MCF 10A (cell line): ENCODE measurements around the gene UBAP2L. TPM values are rescaled to one million over a fixed set of nuclear protein-coding genes. Genes with fewer than 3 reads are reported as not detected.
A peak's percentile ranks its signal among the peaks of the same experiment; 100 is the strongest.
"Not testable (repeated sequence)": the region's sequence is repeated elsewhere in the genome, so short reads cannot be mapped to it uniquely, and the experiment has no call there.

Experiments used
- BruUV-seq: library from RNA; stranded (reverse); fragments of 400-500 nt; replicated peaks from 2 replicates; lab custom pipeline; 2021; lab: Mats Ljungman, UMichigan
- CTCF ChIA-PET: fragments of 300-600 bp; sonication (Branson Sonifier 250); formaldehyde crosslinking; extraction: SDS; loops from one replicate; lab custom pipeline; 2021; ENCODE audit warnings: antibody characterized with exemption, inconsistent platforms; lab: Yijun Ruan, JAX
- POLR2A ChIA-PET: fragments of 300-600, 350-650 bp; sonication (Branson Sonifier 250); formaldehyde crosslinking; extraction: SDS; loops from one replicate; lab custom pipeline; 2020; ENCODE audit warnings: antibody characterized with exemption, inconsistent platforms; lab: Yijun Ruan, JAX
- DNase-seq: peaks from one replicate; pipeline ENCODE4 v3.0.0-alpha.2; 2018; ENCODE audit not compliant: unreplicated experiment
- H3K27ac Mint-ChIP-seq: one replicate; pipeline ENCODE4 v1.8.0; 2022; ENCODE audit warnings: mild to moderate bottlenecking, low read depth, mixed read lengths; ENCODE audit not compliant: unreplicated experiment
- H3K27me3 Mint-ChIP-seq: one replicate; pipeline ENCODE4 v1.8.0; 2022; ENCODE audit warnings: mixed read lengths; ENCODE audit not compliant: insufficient read depth, unreplicated experiment
- H3K36me3 Mint-ChIP-seq: one replicate; pipeline ENCODE4 v1.8.0; 2022; ENCODE audit warnings: mild to moderate bottlenecking, moderate library complexity, mixed read lengths; ENCODE audit not compliant: insufficient read depth, unreplicated experiment
- H3K4me1 Mint-ChIP-seq: one replicate; pipeline ENCODE4 v1.8.0; 2022; ENCODE audit warnings: mixed read lengths; ENCODE audit not compliant: insufficient read depth, unreplicated experiment
- H3K4me3 Mint-ChIP-seq: one replicate; pipeline ENCODE4 v1.8.0; 2022; ENCODE audit warnings: mild to moderate bottlenecking, moderate library complexity, mixed read lengths; ENCODE audit not compliant: unreplicated experiment
- H3K9me3 Mint-ChIP-seq: one replicate; pipeline ENCODE4 v1.8.0; 2022; ENCODE audit warnings: mixed read lengths; ENCODE audit not compliant: unreplicated experiment
- CTCF ChIP-seq: fragments of 200-600 bp; IDR thresholded peaks from one replicate; pipeline ENCODE4 v1.8.0; 2022; ENCODE audit warnings: antibody characterized with exemption, mild to moderate bottlenecking; ENCODE audit not compliant: unreplicated experiment
- intact Hi-C: fragments of 100-400 bp; cut with micrococcal nuclease; formaldehyde crosslinking; loops from 2 replicates; pipeline ENCODE4 v1.14.1; 2022
- total RNA-seq: library from RNA; stranded (reverse); gene quantifications from 2 replicates; pipeline ENCODE4 v1.2.3, GENCODE V29; 2022

The UBAP2L gene
- total RNA-seq, 1 experiment from 2014 or later = 223 TPM

- H3K36me3 Mint-ChIP-seq = peaks cover 55% of the 10 kb centered on the region
- no peaks in the 10 kb centered on the region for H3K27me3 Mint-ChIP-seq
- peak overlapping the region; percentile 99 for H3K27ac Mint-ChIP-seq
- CTCF ChIA-PET = interaction anchor here (0.8 to 1.7 kb wide), 8 partner anchors 20 to 113 kb away, joined by 3 to 10 read pairs (median 4); no protein-coding TSS in a partner anchor
- POLR2A ChIA-PET = interaction anchor here (0.5 to 11.7 kb wide), 25 partner anchors 9 to 1100 kb away, joined by 3 to 167 read pairs (median 6); partner anchors contain the start of genes HAX1, PYGO2, RAB13 and RPS27
- no peak for DNase-seq
- no peaks in the 10 kb centered on the region for H3K9me3 Mint-ChIP-seq
- TF ChIP-seq CTCF = no peak
- BruUV-seq = no TSS peak
- peaks cover 45% of the 10 kb centered on the region for H3K4me1 Mint-ChIP-seq
- peak overlapping the region; percentile 92 for H3K4me3 Mint-ChIP-seq
- intact Hi-C loops = no loop called here
Observed at GRCh38 chr1:154222518-154222917, 1.8 kb downstream of the UBAP2L start.

GRCh38 chr1:154222918-154223317, 2.2 kb downstream of the UBAP2L start:
- Mint-ChIP-seq H3K27me3 (no peaks in the 10 kb centered on the region), H3K9me3 (no peaks in the 10 kb centered on the region), H3K4me1 (peaks cover 41% of the 10 kb centered on the region), H3K27ac (peak overlapping the region; percentile 68), H3K36me3 (peaks cover 55% of the 10 kb centered on the region), H3K4me3 (peak overlapping the region; percentile 92)
- ChIA-PET CTCF (interaction anchor here (0.6 to 1.7 kb wide), 7 partner anchors 8 to 113 kb away, joined by 3 to 10 read pairs (median 4); no protein-coding TSS in a partner anchor), POLR2A (interaction anchor here (0.7 to 11.7 kb wide), 24 partner anchors 9 to 751 kb away, joined by 3 to 167 read pairs (median 7); partner anchors contain the start of genes HAX1, RAB13 and RPS27)
- no peak for TF ChIP-seq CTCF
- no peak for DNase-seq
- BruUV-seq = no TSS peak
- intact Hi-C loops = no loop called here

GRCh38 chr1:154223621-154224020, 2.9 kb downstream of the UBAP2L start:
- intact Hi-C loops = no loop called here
- H3K27me3 Mint-ChIP-seq = no peaks in the 10 kb centered on the region
- no peak for TF ChIP-seq CTCF
- peak overlapping the region; percentile 68 for H3K27ac Mint-ChIP-seq
- H3K4me1 Mint-ChIP-seq = peaks cover 34% of the 10 kb centered on the region
- no TSS peak for BruUV-seq
- no peaks in the 10 kb centered on the region for H3K9me3 Mint-ChIP-seq
- ChIA-PET POLR2A (interaction anchor here (0.9 to 11.7 kb wide), 13 partner anchors 10 to 750 kb away, joined by 3 to 167 read pairs (median 12); partner anchors contain the start of genes HAX1 and RPS27), CTCF (interaction anchor here (0.5 to 1.7 kb wide), 5 partner anchors 15 to 1102 kb away, joined by 4 to 10 read pairs (median 5); no protein-coding TSS in a partner anchor)
- H3K36me3 Mint-ChIP-seq = peaks cover 55% of the 10 kb centered on the region
- DNase-seq = no peak
- H3K4me3 Mint-ChIP-seq = peak overlapping the region; percentile 92

- Mint-ChIP-seq H3K36me3 (peaks cover 71% of the 10 kb centered on the region), H3K27ac (no peak overlapping the region), H3K9me3 (no peaks in the 10 kb centered on the region), H3K4me1 (peaks cover 27% of the 10 kb centered on the region), H3K27me3 (no peaks in the 10 kb centered on the region), H3K4me3 (no peak overlapping the region)
- ChIA-PET POLR2A (interaction anchor here (0.6 to 4.1 kb wide), 3 partner anchors 10 to 235 kb away, joined by 3 to 21 read pairs (median 4); partner anchors contain the start of gene RPS27), CTCF (interaction anchor here (1.1 to 1.6 kb wide), 3 partner anchors 20 to 46 kb away, joined by 3 to 5 read pairs (median 3); no protein-coding TSS in a partner anchor)
- DNase-seq = no peak
- intact Hi-C loops = no loop called here
- no peak for TF ChIP-seq CTCF
- no TSS peak for BruUV-seq
Observed at GRCh38 chr1:154225370-154225769, 4.6 kb downstream of the UBAP2L start.

GRCh38 chr1:154231112-154231511, 10.4 kb downstream of the UBAP2L start:
- H3K4me3 Mint-ChIP-seq, H3K4me1 Mint-ChIP-seq, intact Hi-C loops, DNase-seq, H3K27ac Mint-ChIP-seq, H3K27me3 Mint-ChIP-seq, BruUV-seq, H3K9me3 Mint-ChIP-seq: not testable (repeated sequence)
- POLR2A ChIA-PET = interaction anchor here (0.6 to 3.5 kb wide), 4 partner anchors 11 to 25 kb away, joined by 3 to 34 read pairs (median 4); partner anchors contain the start of gene UBAP2L
- CTCF ChIA-PET = interaction anchor here (0.5 to 1.5 kb wide), 5 partner anchors 8 to 1697 kb away, joined by 3 to 4 read pairs (median 4); no protein-coding TSS in a partner anchor
- peaks cover 100% of the 10 kb centered on the region for H3K36me3 Mint-ChIP-seq

- BruUV-seq, H3K27me3 Mint-ChIP-seq, H3K27ac Mint-ChIP-seq, DNase-seq, H3K4me3 Mint-ChIP-seq, H3K4me1 Mint-ChIP-seq, H3K9me3 Mint-ChIP-seq, intact Hi-C loops: not testable (repeated sequence)
- peaks cover 100% of the 10 kb centered on the region for H3K36me3 Mint-ChIP-seq
- ChIA-PET CTCF (interaction anchor here (0.6 to 0.7 kb wide), 2 partner anchors 11 to 19 kb away, joined by 3 to 4 read pairs; no protein-coding TSS in a partner anchor), POLR2A (interaction anchor here (0.7 to 3.5 kb wide), 2 partner anchors 13 to 40 kb away, joined by 3 to 34 read pairs; partner anchors contain the start of gene UBAP2L)
Observed at GRCh38 chr1:154233127-154233526, 12.4 kb downstream of the UBAP2L start.
